ENCODE data around the gene LHX8.
"Not testable (repeated sequence)": the region's sequence is repeated elsewhere in the genome, so short reads cannot be mapped to it uniquely, and the experiment has no call there.

The LHX8 gene

GRCh38 chr1:75133750-75134646, at the start of gene LHX8:
LHX8 (plus strand) TSS chr1:75134388; CDS start chr1:75136615, 2,227 bp downstream.
- no peak for DNase-seq (ENCODE audit: low read depth in 2 of 2)

GRCh38 chr1:75085931-75086330, 48.3 kb upstream of the LHX8 start:
- no peak for DNase-seq (ENCODE audit: low read depth in 2 of 2)

GRCh38 chr1:75087278-75087677, 46.9 kb upstream of the LHX8 start:
- DNase-seq (ENCODE audit: low read depth in 2 of 2): no peak

- no peak for DNase-seq (ENCODE audit: low read depth in 2 of 2)
Observed at GRCh38 chr1:75092141-75092540, 42.0 kb upstream of the LHX8 start.

GRCh38 chr1:75097654-75098053, 36.5 kb upstream of the LHX8 start:
- DNase-seq (ENCODE audit: low read depth in 2 of 2): peak in 1 of 2 experiments; percentile 3

- DNase-seq (ENCODE audit: low read depth in 2 of 2): no peak
Observed at GRCh38 chr1:75099581-75099980, 34.6 kb upstream of the LHX8 start.

GRCh38 chr1:75100481-75101092, 33.6 kb upstream of the LHX8 start:
- no peak for DNase-seq (ENCODE audit: low read depth in 2 of 2)

GRCh38 chr1:75112362-75112951, 21.7 kb upstream of the LHX8 start:
- DNase-seq (ENCODE audit: low read depth in 2 of 2): not testable (repeated sequence)

GRCh38 chr1:75115654-75116053, 18.5 kb upstream of the LHX8 start:
- no peak for DNase-seq (ENCODE audit: low read depth in 2 of 2)

GRCh38 chr1:75123756-75124155, 10.4 kb upstream of the LHX8 start:
- no peak for DNase-seq (ENCODE audit: low read depth in 2 of 2)

GRCh38 chr1:75124510-75124909, 9.7 kb upstream of the LHX8 start:
- DNase-seq (ENCODE audit: low read depth in 2 of 2): no peak

GRCh38 chr1:75125161-75125726, 8.9 kb upstream of the LHX8 start:
- DNase-seq (ENCODE audit: low read depth in 2 of 2): no peak

- no peak for DNase-seq (ENCODE audit: low read depth in 2 of 2)
Observed at GRCh38 chr1:75126611-75127101, 7.5 kb upstream of the LHX8 start.

- DNase-seq (ENCODE audit: low read depth in 2 of 2): no peak
Observed at GRCh38 chr1:75127916-75128717, 6.1 kb upstream of the LHX8 start.

GRCh38 chr1:75129660-75129982, 4.6 kb upstream of the LHX8 start:
- no peak for DNase-seq (ENCODE audit: low read depth in 2 of 2)

GRCh38 chr1:75129983-75130789, 4.0 kb upstream of the LHX8 start:
- no peak for DNase-seq (ENCODE audit: low read depth in 2 of 2)

GRCh38 chr1:75130865-75131564, 3.2 kb upstream of the LHX8 start:
- DNase-seq (ENCODE audit: low read depth in 2 of 2): no peak

- no peak for DNase-seq (ENCODE audit: low read depth in 2 of 2)
Observed at GRCh38 chr1:75131565-75132241, 2.5 kb upstream of the LHX8 start.

- DNase-seq (ENCODE audit: low read depth in 2 of 2): no peak
Observed at GRCh38 chr1:75132242-75132811, 1.9 kb upstream of the LHX8 start.

Data from fibroblast of skin of left quadriceps (primary cell).